Measurements from ENCODE around the gene GBX1. TPM values are rescaled to one million over a fixed set of nuclear protein-coding genes. Genes with fewer than 3 reads are reported as not detected.

GBX1 gene
- total RNA-seq, 4 donors from 2014 or later = not detected

DNA sequence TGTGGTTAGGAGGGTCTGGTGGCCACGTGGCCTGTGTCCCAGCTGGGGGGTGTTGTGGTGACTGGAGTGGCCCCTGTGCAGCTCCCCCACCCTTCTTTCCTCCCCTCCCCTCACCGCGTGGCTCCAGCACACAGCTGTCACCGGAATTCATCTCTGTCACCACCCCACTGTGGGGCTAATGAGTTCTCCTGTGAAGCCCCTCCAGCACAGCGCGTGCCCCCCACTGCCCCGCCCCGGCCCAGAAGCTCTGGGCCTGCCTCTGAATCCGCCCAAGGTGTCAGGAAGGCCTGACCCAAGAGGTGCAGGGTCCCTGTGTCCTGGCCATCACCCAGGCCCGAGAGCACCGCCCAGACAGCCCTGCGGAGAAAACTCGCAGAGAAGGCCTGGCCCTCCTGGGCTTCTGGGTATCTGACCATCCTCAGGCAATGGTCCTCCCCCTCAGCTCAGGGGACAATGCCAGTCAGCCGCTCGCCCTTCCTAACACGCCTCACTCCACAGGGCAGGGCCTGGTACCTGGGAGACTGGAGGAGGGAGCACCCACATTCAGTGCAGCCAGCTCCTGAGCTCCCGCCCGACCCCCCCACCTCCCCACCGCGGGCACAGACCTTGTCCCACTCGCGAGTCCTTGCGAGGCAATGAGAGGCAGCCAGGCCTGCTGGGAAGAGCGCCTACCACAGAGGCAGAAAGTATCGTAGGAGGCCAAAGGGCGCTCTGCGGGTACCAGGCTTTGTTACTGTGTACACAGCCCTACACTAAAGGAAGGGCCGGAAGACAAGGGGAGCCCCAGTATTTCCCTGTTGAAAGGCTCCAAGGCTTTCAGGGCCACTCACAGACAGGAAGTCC, 38.2 kb downstream of the GBX1 start:
- Histone ChIP-seq H3K27ac (replicated peaks in 1 of 4) (no peak overlapping the region), H3K4me3 (no peak overlapping the region), H3K27me3 (no peaks in the 10 kb centered on the region), H3K4me1 (peaks cover 13 to 27% (median 20%) of the 10 kb centered on the region in 4 donors), H3K36me3 (peaks cover 38 to 82% (median 74%) of the 10 kb centered on the region in 4 donors), H3K9me3 (no peaks in the 10 kb centered on the region)
- intact Hi-C loops (cut with DNase I) = loop anchor here (10.0 kb wide), 1 partner anchor 115 kb away; the partner anchor contains the start of gene SMARCD3
- WGBS = 78% methylated on average over 22 of the region's 28 CpGs
- TF ChIP-seq POLR2A (IDR thresholded peaks at IDR 0.05; ENCODE audit: low read depth) (no peak), POLR2AphosphoS5 (IDR thresholded peaks at IDR 0.05) (no peak)
- DNase-seq (ENCODE audit: extremely low spot score) = no peak

DNA sequence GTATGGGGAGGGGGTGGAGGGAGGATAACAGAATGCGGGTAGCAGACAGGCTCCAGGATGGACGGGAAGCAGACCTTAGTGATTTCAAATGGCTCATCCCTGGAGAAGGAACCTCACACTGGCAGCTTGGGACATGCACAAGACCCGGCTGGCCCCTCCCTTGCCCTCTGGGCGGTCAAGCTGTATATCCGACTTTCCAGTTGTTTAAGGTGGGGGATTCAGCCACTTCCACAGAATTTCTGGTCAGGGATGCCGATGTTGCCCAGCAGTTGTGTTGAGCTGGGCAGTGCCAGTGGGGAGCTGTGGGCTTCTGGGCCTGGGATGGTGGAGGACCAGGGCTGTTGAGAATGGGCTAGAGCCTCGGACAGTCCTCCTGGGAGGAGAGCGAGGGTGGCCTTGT, 38.8 kb downstream of the GBX1 start:
- no peak for DNase-seq (ENCODE audit: extremely low spot score)
- Histone ChIP-seq H3K4me3 (no peak overlapping the region), H3K36me3 (peaks cover 35 to 82% (median 70%) of the 10 kb centered on the region in 4 donors), H3K27me3 (no peaks in the 10 kb centered on the region), H3K27ac (replicated peaks in 1 of 4) (no peak overlapping the region), H3K4me1 (peaks cover 15 to 33% (median 22%) of the 10 kb centered on the region in 4 donors), H3K9me3 (no peaks in the 10 kb centered on the region)
- no peak for TF ChIP-seq POLR2A (IDR thresholded peaks at IDR 0.05; ENCODE audit: low read depth)
- intact Hi-C loops (cut with DNase I) = loop anchor here (10.0 kb wide), 1 partner anchor 116 kb away; the partner anchor contains the start of gene SMARCD3
- 78% methylated on average over 4 of the region's 8 CpGs for WGBS

DNA sequence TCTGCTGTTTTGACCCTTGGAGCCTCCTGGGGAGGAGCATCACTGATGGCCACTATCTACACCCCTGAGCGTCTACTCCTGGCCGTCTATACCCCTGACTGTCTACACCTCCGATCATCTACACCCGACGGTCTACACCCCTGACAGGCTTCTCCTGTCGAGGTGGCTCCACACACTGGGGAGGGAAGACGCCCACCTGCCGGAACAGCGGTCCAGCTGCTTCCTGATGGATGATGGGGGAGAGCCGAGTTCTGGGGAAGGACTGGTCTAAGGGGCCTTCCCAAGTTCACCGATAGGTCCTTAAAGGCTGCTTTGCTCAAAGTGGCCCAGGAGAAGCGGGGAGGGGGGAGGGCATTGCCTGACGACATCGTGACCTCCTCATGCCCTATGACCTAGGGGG, 39.4 kb downstream of the GBX1 start:
- Histone ChIP-seq H3K36me3 (peaks cover 38 to 82% (median 70%) of the 10 kb centered on the region in 4 donors), H3K27ac (replicated peaks in 1 of 4) (no peak overlapping the region), H3K9me3 (no peaks in the 10 kb centered on the region), H3K4me3 (no peak overlapping the region), H3K4me1 (peaks cover 15 to 34% (median 24%) of the 10 kb centered on the region in 4 donors), H3K27me3 (no peaks in the 10 kb centered on the region)
- 89% methylated on average over 14 of the region's 14 CpGs for WGBS
- TF ChIP-seq, protein P1, sequence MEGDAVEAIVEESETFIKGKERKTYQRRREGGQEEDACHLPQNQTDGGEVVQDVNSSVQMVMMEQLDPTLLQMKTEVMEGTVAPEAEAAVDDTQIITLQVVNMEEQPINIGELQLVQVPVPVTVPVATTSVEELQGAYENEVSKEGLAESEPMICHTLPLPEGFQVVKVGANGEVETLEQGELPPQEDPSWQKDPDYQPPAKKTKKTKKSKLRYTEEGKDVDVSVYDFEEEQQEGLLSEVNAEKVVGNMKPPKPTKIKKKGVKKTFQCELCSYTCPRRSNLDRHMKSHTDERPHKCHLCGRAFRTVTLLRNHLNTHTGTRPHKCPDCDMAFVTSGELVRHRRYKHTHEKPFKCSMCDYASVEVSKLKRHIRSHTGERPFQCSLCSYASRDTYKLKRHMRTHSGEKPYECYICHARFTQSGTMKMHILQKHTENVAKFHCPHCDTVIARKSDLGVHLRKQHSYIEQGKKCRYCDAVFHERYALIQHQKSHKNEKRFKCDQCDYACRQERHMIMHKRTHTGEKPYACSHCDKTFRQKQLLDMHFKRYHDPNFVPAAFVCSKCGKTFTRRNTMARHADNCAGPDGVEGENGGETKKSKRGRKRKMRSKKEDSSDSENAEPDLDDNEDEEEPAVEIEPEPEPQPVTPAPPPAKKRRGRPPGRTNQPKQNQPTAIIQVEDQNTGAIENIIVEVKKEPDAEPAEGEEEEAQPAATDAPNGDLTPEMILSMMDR (IDR thresholded peaks at IDR 0.05) = no peak
- no peak for TF ChIP-seq EP300 (IDR thresholded peaks at IDR 0.05)
- TF ChIP-seq POLR2A (IDR thresholded peaks at IDR 0.05; ENCODE audit: low read depth) = no peak
- no peak for TF ChIP-seq POLR2AphosphoS5 (IDR thresholded peaks at IDR 0.05)
- intact Hi-C loops (cut with DNase I) = loop anchor here (10.0 kb wide), 1 partner anchor 117 kb away; the partner anchor contains the start of gene SMARCD3
- DNase-seq (ENCODE audit: extremely low spot score) = no peak

DNA sequence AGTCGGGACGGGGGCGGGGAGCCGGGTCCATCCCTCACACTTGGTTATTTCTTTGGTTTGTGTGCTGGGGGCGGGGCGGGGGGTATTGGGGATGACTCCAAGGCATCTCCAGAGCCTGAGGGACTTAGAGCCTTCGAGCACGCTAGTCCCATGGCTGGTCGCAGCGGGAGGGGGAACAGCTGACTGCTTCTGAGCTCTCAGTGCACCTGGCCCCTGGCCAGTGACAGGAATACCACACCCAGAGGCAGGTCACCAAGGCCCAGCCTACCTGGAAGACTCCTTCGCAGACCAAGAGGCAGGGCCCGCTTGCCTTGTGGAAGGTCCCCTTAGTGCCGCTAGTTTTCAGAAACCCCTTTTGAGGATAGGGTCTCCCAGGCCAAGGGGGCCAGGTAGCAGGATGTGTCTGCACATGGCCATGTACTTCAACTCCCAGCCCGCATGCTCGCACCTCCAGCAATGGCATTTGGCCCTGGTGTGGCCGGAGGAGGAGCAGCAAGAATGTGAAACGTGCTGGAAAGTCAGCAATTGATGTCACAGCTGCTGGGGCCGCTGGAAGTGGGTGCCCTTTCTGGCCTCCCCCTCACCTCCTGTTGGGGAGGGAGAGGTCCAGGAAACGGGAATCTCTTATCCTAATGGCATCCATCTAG, 40.9 kb downstream of the GBX1 start:
- no peak for DNase-seq (ENCODE audit: extremely low spot score)
- no peak for TF ChIP-seq EP300 (IDR thresholded peaks at IDR 0.05)
- TF ChIP-seq, protein P1 (IDR thresholded peaks at IDR 0.05) = no peak
- no peak for TF ChIP-seq POLR2AphosphoS5 (IDR thresholded peaks at IDR 0.05)
- TF ChIP-seq POLR2A (IDR thresholded peaks at IDR 0.05; ENCODE audit: low read depth) = no peak
- Histone ChIP-seq H3K9me3 (no peaks in the 10 kb centered on the region), H3K4me1 (peaks cover 15 to 33% (median 24%) of the 10 kb centered on the region in 4 donors), H3K4me3 (peak overlapping the region in 1 of 4 donors; percentile 40), H3K27ac (replicated peaks in 1 of 4) (no peak overlapping the region), H3K27me3 (no peaks in the 10 kb centered on the region), H3K36me3 (peaks cover 36 to 82% (median 69%) of the 10 kb centered on the region in 4 donors)
- intact Hi-C loops (cut with DNase I) = loop anchor here (10.0 kb wide), 1 partner anchor 118 kb away; the partner anchor contains the start of gene SMARCD3
- WGBS = 81% methylated on average over 14 of the region's 19 CpGs

DNA sequence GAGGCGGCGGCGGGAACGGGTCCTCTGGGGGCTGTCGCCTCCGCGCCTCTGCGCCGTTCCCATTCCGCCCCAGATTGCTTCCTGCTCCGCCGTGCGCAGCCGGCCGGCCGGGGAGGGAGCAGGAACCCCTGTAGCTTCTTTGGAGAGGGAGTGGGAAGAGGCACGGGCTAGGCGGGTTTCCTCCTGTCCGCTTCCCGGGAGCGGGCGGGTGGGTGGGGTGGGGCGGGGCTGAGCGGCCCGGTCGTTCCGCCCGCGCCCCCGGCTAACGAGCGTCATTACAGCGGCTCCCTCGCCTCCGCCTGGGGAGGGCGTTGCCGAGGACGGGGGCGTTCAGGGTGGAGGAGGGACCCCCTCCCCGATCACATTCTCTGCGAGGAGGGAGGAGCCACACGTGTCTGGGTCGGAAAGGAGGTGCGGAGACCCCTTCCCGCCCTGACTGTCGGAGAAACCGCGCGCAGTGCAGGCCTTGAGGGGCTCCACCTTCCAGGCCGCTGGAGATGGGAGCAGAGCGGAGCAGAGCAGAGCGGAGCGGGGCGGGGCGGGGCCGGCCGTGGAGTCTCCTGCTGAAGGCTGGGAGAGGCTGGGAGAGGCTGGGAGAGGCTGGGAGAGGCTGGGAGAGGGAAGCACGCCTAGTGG, 41.5 kb downstream of the GBX1 start:
- no peak overlapping the region for H3K27ac ChIP-seq (replicated peaks in 1 of 4)
- 14% methylated on average over 29 of the region's 58 CpGs for WGBS
- DNase-seq (ENCODE audit: extremely low spot score) = no peak
- TF ChIP-seq POLR2A (IDR thresholded peaks at IDR 0.05; ENCODE audit: low read depth) (no peak), POLR2AphosphoS5 (IDR thresholded peaks at IDR 0.05) (no peak), EP300 (IDR thresholded peaks at IDR 0.05) (no peak)
- TF ChIP-seq, protein P1 (IDR thresholded peaks at IDR 0.05) = no peak
- no peaks in the 10 kb centered on the region for H3K27me3 ChIP-seq
- peaks cover 36 to 82% (median 69%) of the 10 kb centered on the region in 4 donors for H3K36me3 ChIP-seq
- intact Hi-C loops (cut with DNase I) = loop anchor here (2.0 to 10.0 kb wide), 3 partner anchors 43 to 177 kb away; partner anchors contain the start of gene SMARCD3
- no peaks in the 10 kb centered on the region for H3K9me3 ChIP-seq
- peaks cover 15 to 32% (median 21%) of the 10 kb centered on the region in 4 donors for H3K4me1 ChIP-seq
- peak overlapping the region; percentile 40 to 52 (median 48) for H3K4me3 ChIP-seq

All from esophagus muscularis mucosa (tissue), 4 donors.